Activated T-cell treated with anti-CD3 and anti-CD28 coated beads, Interleukin-2, amount 50 U/mL, for 4 hours (primary cell): ENCODE measurements around the gene SLC19A1. TPM values are rescaled to one million over a fixed set of nuclear protein-coding genes. Genes with fewer than 3 reads are reported as not detected.

Experiments
- ATAC-seq, 2 donors: fragments of 200-7000 bp; cut with Tn5 transposase; one replicate each; pipeline ENCODE4 v1.10.0; 2021
- DNase-seq: peaks from one replicate; pipeline ENCODE4 v3.0.0-alpha.2; 2020
- H3K27me3 Mint-ChIP-seq: one replicate; pipeline ENCODE4 v1.8.0; 2021; ENCODE audit warnings: low read depth, mixed read lengths
- H3K36me3 Mint-ChIP-seq: one replicate; pipeline ENCODE4 v1.8.0; 2022; ENCODE audit warnings: mixed read lengths; ENCODE audit not compliant: insufficient read depth
- H3K4me1 Mint-ChIP-seq: one replicate; pipeline ENCODE4 v1.8.0; 2021; ENCODE audit warnings: low read depth, mixed read lengths
- H3K4me3 Mint-ChIP-seq: one replicate; pipeline ENCODE4 v1.8.0; 2021; ENCODE audit warnings: mild to moderate bottlenecking, moderate library complexity, mixed read lengths
- H3K9me3 Mint-ChIP-seq: one replicate; pipeline ENCODE4 v1.8.0; 2021; ENCODE audit warnings: mixed read lengths
- total RNA-seq, 3 donors: library from RNA; stranded (reverse); gene quantifications; one replicate each; pipeline ENCODE4 v1.2.1, GENCODE V29; 2021

The SLC19A1 gene
- 10 to 100 TPM; 69.0 to 94.9 (median 77.7) TPM for total RNA-seq

- Mint-ChIP-seq H3K9me3 (no peaks in the 10 kb centered on the region), H3K4me1 (peaks cover 12% of the 10 kb centered on the region), H3K27me3 (no peaks in the 10 kb centered on the region), H3K4me3 (peak within 1 kb of the TSS; percentile 83), H3K36me3 (no peaks in the 10 kb centered on the region)
- ATAC-seq (peak; percentile 86 to 88), DNase-seq (peak; percentile 75)
Measured at GRCh38 chr21:45542242-45542666, at the start of gene SLC19A1. Gene SLC19A1, minus strand, starts transcription at chr21:45542440. Its CDS starts 4,481 bp downstream, at chr21:45537959.

GRCh38 chr21:45591619-45592207 is 49.5 kb upstream of the SLC19A1 start:
- no peaks in the 10 kb centered on the region for H3K36me3 Mint-ChIP-seq
- peaks cover 14% of the 10 kb centered on the region for H3K27me3 Mint-ChIP-seq
- no peak overlapping the region for H3K4me3 Mint-ChIP-seq
- no peak for DNase-seq
- no peak for ATAC-seq
- H3K9me3 Mint-ChIP-seq = peaks cover 9% of the 10 kb centered on the region
- peaks cover 13% of the 10 kb centered on the region for H3K4me1 Mint-ChIP-seq

- Mint-ChIP-seq H3K4me1 (peaks cover 9% of the 10 kb centered on the region), H3K9me3 (peaks cover 16% of the 10 kb centered on the region), H3K36me3 (peaks cover 2% of the 10 kb centered on the region), H3K4me3 (no peak overlapping the region), H3K27me3 (peaks cover 14% of the 10 kb centered on the region)
- DNase-seq = peak; percentile 67
- peak; percentile 45 to 51 for ATAC-seq
Measured at GRCh38 chr21:45590726-45591618, 48.7 kb upstream of the SLC19A1 start.

- Mint-ChIP-seq H3K4me3 (peak overlapping the region; percentile 53), H3K36me3 (peaks cover 2% of the 10 kb centered on the region), H3K27me3 (peaks cover 14% of the 10 kb centered on the region), H3K9me3 (peaks cover 17% of the 10 kb centered on the region), H3K4me1 (peaks cover 9% of the 10 kb centered on the region)
- DNase-seq = peak; percentile 72
- peak; percentile 63 to 70 for ATAC-seq
Measured at GRCh38 chr21:45590246-45590725, 48.0 kb upstream of the SLC19A1 start.

GRCh38 chr21:45589686-45590245 is 47.5 kb upstream of the SLC19A1 start:
- peaks cover 2% of the 10 kb centered on the region for H3K36me3 Mint-ChIP-seq
- peak overlapping the region; percentile 53 for H3K4me3 Mint-ChIP-seq
- DNase-seq = no peak
- ATAC-seq = no peak
- H3K9me3 Mint-ChIP-seq = peaks cover 17% of the 10 kb centered on the region
- H3K27me3 Mint-ChIP-seq = peaks cover 14% of the 10 kb centered on the region
- H3K4me1 Mint-ChIP-seq = peaks cover 9% of the 10 kb centered on the region

GRCh38 chr21:45588871-45589491 is 46.7 kb upstream of the SLC19A1 start:
- ATAC-seq (no peak), DNase-seq (no peak)
- Mint-ChIP-seq H3K36me3 (peaks cover 2% of the 10 kb centered on the region), H3K27me3 (peaks cover 17% of the 10 kb centered on the region), H3K4me1 (peaks cover 9% of the 10 kb centered on the region), H3K4me3 (no peak overlapping the region), H3K9me3 (peaks cover 17% of the 10 kb centered on the region)

- DNase-seq (no peak), ATAC-seq (no peak)
- Mint-ChIP-seq H3K4me3 (no peak overlapping the region), H3K36me3 (peaks cover 2% of the 10 kb centered on the region), H3K9me3 (peaks cover 19% of the 10 kb centered on the region), H3K27me3 (peaks cover 17% of the 10 kb centered on the region), H3K4me1 (peaks cover 9% of the 10 kb centered on the region)
Measured at GRCh38 chr21:45588086-45588825, 46.0 kb upstream of the SLC19A1 start.

- Mint-ChIP-seq H3K36me3 (peaks cover 2% of the 10 kb centered on the region), H3K4me3 (no peak overlapping the region), H3K9me3 (peaks cover 25% of the 10 kb centered on the region), H3K27me3 (peaks cover 19% of the 10 kb centered on the region), H3K4me1 (peaks cover 9% of the 10 kb centered on the region)
- no peak for DNase-seq
- no peak for ATAC-seq
Measured at GRCh38 chr21:45586289-45586858, 44.1 kb upstream of the SLC19A1 start.

GRCh38 chr21:45584786-45585185 is 42.5 kb upstream of the SLC19A1 start:
- ATAC-seq (no peak), DNase-seq (no peak)
- Mint-ChIP-seq H3K36me3 (peaks cover 2% of the 10 kb centered on the region), H3K4me1 (peaks cover 9% of the 10 kb centered on the region), H3K27me3 (peaks cover 19% of the 10 kb centered on the region), H3K4me3 (no peak overlapping the region), H3K9me3 (peaks cover 25% of the 10 kb centered on the region)

GRCh38 chr21:45583831-45584509 is 41.7 kb upstream of the SLC19A1 start:
- Mint-ChIP-seq H3K4me3 (no peak overlapping the region), H3K36me3 (peaks cover 2% of the 10 kb centered on the region)
- DNase-seq = no peak

GRCh38 chr21:45582128-45582527 is 39.9 kb upstream of the SLC19A1 start:
- Mint-ChIP-seq H3K4me3 (no peak overlapping the region), H3K4me1 (no peaks in the 10 kb centered on the region), H3K9me3 (peaks cover 20% of the 10 kb centered on the region), H3K27me3 (peaks cover 8% of the 10 kb centered on the region), H3K36me3 (peaks cover 2% of the 10 kb centered on the region)
- no peak for ATAC-seq
- no peak for DNase-seq

More at GRCh38 chr21:45583831-45584509, 41.7 kb upstream of the SLC19A1 start:
- H3K9me3 Mint-ChIP-seq = peaks cover 25% of the 10 kb centered on the region
- peaks cover 6% of the 10 kb centered on the region for H3K4me1 Mint-ChIP-seq
- no peak for ATAC-seq
- H3K27me3 Mint-ChIP-seq = peaks cover 19% of the 10 kb centered on the region

- Mint-ChIP-seq H3K27me3 (peaks cover 6% of the 10 kb centered on the region), H3K4me1 (no peaks in the 10 kb centered on the region), H3K4me3 (no peak overlapping the region), H3K9me3 (peaks cover 12% of the 10 kb centered on the region), H3K36me3 (peaks cover under 1% of the 10 kb centered on the region)
- DNase-seq (no peak), ATAC-seq (no peak)
Measured at GRCh38 chr21:45581322-45581712, 39.1 kb upstream of the SLC19A1 start.
